Naive B cell (primary cell): ENCODE results near the gene C9orf78. TPM values are rescaled to one million over a fixed set of nuclear protein-coding genes. Genes with fewer than 3 reads are reported as not detected.
A peak's percentile ranks its signal among the peaks of the same experiment; 100 is the strongest.
"Not testable (repeated sequence)": the region's sequence is repeated elsewhere in the genome, so short reads cannot be mapped to it uniquely, and the experiment has no call there.

Source experiments
- ATAC-seq, 2 donors: fragments of 150-1000 bp; cut with Tn5 transposase; 2 replicates each; pipeline ENCODE4 v1.10.0; 2021; ENCODE audit warnings: low read depth in 2 of 2, mild to moderate bottlenecking in 2 of 2, moderate library complexity in 2 of 2
- DNase-seq: peaks from one replicate; pipeline ENCODE4 v3.0.0; 2022
- H3K27ac Mint-ChIP-seq, 6 donors: one replicate each; pipeline ENCODE4 v1.8.0; 2020 to 2022; ENCODE audit warnings: mild to moderate bottlenecking in 6 of 6, mixed read lengths in 6 of 6, moderate library complexity in 5 of 6, inconsistent platforms in 2 of 6
- H3K27me3 Mint-ChIP-seq, 3 donors: one replicate each; pipeline ENCODE4 v1.8.0; 2021 to 2022; ENCODE audit warnings: mixed read lengths in 3 of 3, mild to moderate bottlenecking in 1 of 3
- H3K36me3 Mint-ChIP-seq, 2 donors: one replicate each; pipeline ENCODE4 v1.8.0; 2020 to 2022; ENCODE audit warnings: mixed read lengths in 2 of 2, inconsistent platforms in 1 of 2, mild to moderate bottlenecking in 1 of 2
- H3K4me1 Mint-ChIP-seq, 3 donors: one replicate each; pipeline ENCODE4 v1.8.0; 2020 to 2022; ENCODE audit warnings: mixed read lengths in 3 of 3, inconsistent platforms in 1 of 3, mild to moderate bottlenecking in 1 of 3, moderate library complexity in 1 of 3
- H3K4me3 Mint-ChIP-seq, 8 donors: one replicate each; pipeline ENCODE4 v1.8.0; 2020 to 2022; ENCODE audit warnings: mild to moderate bottlenecking in 8 of 8, mixed read lengths in 8 of 8, moderate library complexity in 8 of 8, inconsistent platforms in 2 of 8
- H3K9me3 Mint-ChIP-seq, 7 donors: one replicate each; pipeline ENCODE4 v1.8.0; 2020 to 2022; ENCODE audit warnings: mixed read lengths in 7 of 7, mild to moderate bottlenecking in 5 of 7, inconsistent platforms in 2 of 7, moderate library complexity in 1 of 7
- polyA plus RNA-seq, 6 donors: library from polyadenylated mRNA; unstranded; fragments of 300-500 nt; fragmentation: Illumina TruSeq; gene quantifications; one replicate each; pipeline ENCODE4 v1.2.3, GENCODE V29; 2021; ENCODE audit warnings: low read depth in 6 of 6

C9orf78 gene
- polyA plus RNA-seq, 6 donors from 2014 or later = 100 to 148 (median 120) TPM

- DNase-seq = no peak
- Mint-ChIP-seq H3K4me3 (peak overlapping the region in 3 of 8 donors; percentile 41 to 77 (median 76)), H3K27me3 (no peaks in the 10 kb centered on the region), H3K9me3 (no peaks in the 10 kb centered on the region), H3K27ac (peak overlapping the region in 5 of 6 donors; percentile 33 to 51 (median 41)), H3K36me3 (peaks cover 5 to 7% of the 10 kb centered on the region in 2 donors), H3K4me1 (peaks cover 14 to 36% (median 15%) of the 10 kb centered on the region in 3 donors)
- ATAC-seq = no peak
These were observed 29.0 kb downstream of the C9orf78 start for GRCh38 chr9:129806061-129806460.

- peak overlapping the region in 5 of 6 donors; percentile 60 to 90 (median 67) for H3K27ac Mint-ChIP-seq
- H3K9me3 Mint-ChIP-seq = no peaks in the 10 kb centered on the region
- H3K27me3 Mint-ChIP-seq = no peaks in the 10 kb centered on the region
- H3K36me3 Mint-ChIP-seq = peaks cover 5 to 7% of the 10 kb centered on the region in 2 donors
- no peak for DNase-seq
- H3K4me1 Mint-ChIP-seq = peaks cover 14 to 33% (median 15%) of the 10 kb centered on the region in 3 donors
- no peak for ATAC-seq
- peak overlapping the region; percentile 90 to 98 (median 95) for H3K4me3 Mint-ChIP-seq
These were observed 31.4 kb downstream of the C9orf78 start for GRCh38 chr9:129803676-129804060.

- Mint-ChIP-seq H3K9me3 (no peaks in the 10 kb centered on the region), H3K4me1 (peaks cover 14 to 33% (median 15%) of the 10 kb centered on the region in 3 donors), H3K27me3 (no peaks in the 10 kb centered on the region), H3K36me3 (peaks cover 5 to 7% of the 10 kb centered on the region in 2 donors), H3K27ac (peak within 1 kb of the TSS; percentile 90 to 98 (median 97)), H3K4me3 (peak within 1 kb of the TSS; percentile 90 to 98 (median 95))
- DNase-seq (peak; percentile 98), ATAC-seq (peak; percentile 95 to 96)
These were observed 32.0 kb downstream of the C9orf78 start, which contains the start of gene TOR1B for GRCh38 chr9:129802833-129803675. Gene TOR1B (plus strand): TSS chr9:129803184. CDS start chr9:129803213, 29 bp downstream.

- Mint-ChIP-seq H3K27me3 (no peaks in the 10 kb centered on the region), H3K9me3 (no peaks in the 10 kb centered on the region), H3K27ac (peak overlapping the region in 3 of 6 donors; percentile 28 to 85 (median 70))
These were observed 33.6 kb downstream of the C9orf78 start for GRCh38 chr9:129801504-129801903.

GRCh38 chr9:129798973-129799372 is 36.1 kb downstream of the C9orf78 start:
- H3K9me3 Mint-ChIP-seq = no peaks in the 10 kb centered on the region
- no peaks in the 10 kb centered on the region for H3K36me3 Mint-ChIP-seq
- no peak for ATAC-seq
- no peak overlapping the region for H3K4me3 Mint-ChIP-seq
- peaks cover 2 to 11% (median 4%) of the 10 kb centered on the region in 3 donors for H3K4me1 Mint-ChIP-seq
- DNase-seq = no peak
- peaks cover 0 to 15% (median 13%) of the 10 kb centered on the region in 3 donors for H3K27me3 Mint-ChIP-seq
- peak overlapping the region in 2 of 6 donors; percentile 47 to 59 for H3K27ac Mint-ChIP-seq

More at GRCh38 chr9:129801504-129801903, 33.6 kb downstream of the C9orf78 start:
- Mint-ChIP-seq H3K4me1 (peaks cover 14 to 26% (median 15%) of the 10 kb centered on the region in 3 donors), H3K4me3 (peak overlapping the region in 6 of 8 donors; percentile 60 to 97 (median 71)), H3K36me3 (peaks cover 0 to 7% of the 10 kb centered on the region in 2 donors)
- ATAC-seq (no peak), DNase-seq (no peak)

- DNase-seq, H3K36me3 Mint-ChIP-seq, H3K4me1 Mint-ChIP-seq, H3K4me3 Mint-ChIP-seq, H3K9me3 Mint-ChIP-seq, ATAC-seq: not testable (repeated sequence)
- peaks cover 0 to 27% (median 13%) of the 10 kb centered on the region in 3 donors for H3K27me3 Mint-ChIP-seq
- peak overlapping the region in 2 of 6 donors; percentile 21 to 43 for H3K27ac Mint-ChIP-seq
These were observed 39.0 kb downstream of the C9orf78 start for GRCh38 chr9:129796029-129796428.

- Mint-ChIP-seq H3K27me3 (peaks cover 7 to 32% (median 13%) of the 10 kb centered on the region in 3 donors), H3K27ac (no peak overlapping the region), H3K4me3 (no peak overlapping the region), H3K4me1 (peaks cover 0 to 8% (median 0%) of the 10 kb centered on the region in 3 donors), H3K9me3 (no peaks in the 10 kb centered on the region), H3K36me3 (no peaks in the 10 kb centered on the region)
- ATAC-seq (no peak), DNase-seq (no peak)
These were observed 40.5 kb downstream of the C9orf78 start for GRCh38 chr9:129794549-129794948.

GRCh38 chr9:129786481-129786880 is 48.6 kb downstream of the C9orf78 start:
- DNase-seq (no peak), ATAC-seq (no peak)
- H3K9me3 Mint-ChIP-seq = no peaks in the 10 kb centered on the region
- no peaks in the 10 kb centered on the region for H3K36me3 Mint-ChIP-seq
- H3K4me1 Mint-ChIP-seq = peaks cover 4 to 13% (median 9%) of the 10 kb centered on the region in 3 donors
- peak overlapping the region in 1 of 8 donors; percentile 70 for H3K4me3 Mint-ChIP-seq
- H3K27me3 Mint-ChIP-seq = peaks cover 18 to 52% (median 38%) of the 10 kb centered on the region in 3 donors
- H3K27ac Mint-ChIP-seq = no peak overlapping the region

- ATAC-seq (no peak), DNase-seq (no peak)
- H3K4me1 Mint-ChIP-seq = peaks cover 4 to 13% (median 9%) of the 10 kb centered on the region in 3 donors
- H3K27ac Mint-ChIP-seq = no peak overlapping the region
- no peaks in the 10 kb centered on the region for H3K9me3 Mint-ChIP-seq
- no peaks in the 10 kb centered on the region for H3K36me3 Mint-ChIP-seq
- no peak overlapping the region for H3K4me3 Mint-ChIP-seq
- H3K27me3 Mint-ChIP-seq = peaks cover 18 to 52% (median 38%) of the 10 kb centered on the region in 3 donors
These were observed 49.2 kb downstream of the C9orf78 start for GRCh38 chr9:129785866-129786265.

GRCh38 chr9:129784970-129785369 is 50.1 kb downstream of the C9orf78 start:
- not testable (repeated sequence) for H3K27ac Mint-ChIP-seq, ATAC-seq, DNase-seq, H3K4me1 Mint-ChIP-seq, H3K36me3 Mint-ChIP-seq, H3K9me3 Mint-ChIP-seq, H3K4me3 Mint-ChIP-seq
- peaks cover 12 to 48% (median 38%) of the 10 kb centered on the region in 3 donors for H3K27me3 Mint-ChIP-seq

GRCh38 chr9:129783516-129784361 is 51.3 kb downstream of the C9orf78 start:
- peaks cover 4 to 9% (median 5%) of the 10 kb centered on the region in 3 donors for H3K4me1 Mint-ChIP-seq
- peaks cover 11 to 54% (median 43%) of the 10 kb centered on the region in 3 donors for H3K27me3 Mint-ChIP-seq
- H3K4me3 Mint-ChIP-seq = no peak overlapping the region
- no peaks in the 10 kb centered on the region for H3K36me3 Mint-ChIP-seq
- ATAC-seq (peak; percentile 86 to 98), DNase-seq (peak; percentile 65)
- no peaks in the 10 kb centered on the region for H3K9me3 Mint-ChIP-seq
- H3K27ac Mint-ChIP-seq = peak overlapping the region in 1 of 6 donors; percentile 28

- no peak for ATAC-seq
- Mint-ChIP-seq H3K9me3 (peaks cover 0 to 1% (median 0%) of the 10 kb centered on the region in 7 donors), H3K27me3 (peaks cover 11 to 54% (median 38%) of the 10 kb centered on the region in 3 donors), H3K4me3 (no peak overlapping the region), H3K27ac (no peak overlapping the region), H3K4me1 (peaks cover 8 to 17% (median 11%) of the 10 kb centered on the region in 3 donors), H3K36me3 (no peaks in the 10 kb centered on the region)
- no peak for DNase-seq
These were observed 53.1 kb downstream of the C9orf78 start for GRCh38 chr9:129781981-129782380.

GRCh38 chr9:129781131-129781530 is 53.9 kb downstream of the C9orf78 start:
- Mint-ChIP-seq H3K9me3 (peaks cover 0 to 1% (median 0%) of the 10 kb centered on the region in 7 donors), H3K4me3 (no peak overlapping the region), H3K27me3 (peaks cover 10 to 54% (median 38%) of the 10 kb centered on the region in 3 donors), H3K36me3 (no peaks in the 10 kb centered on the region), H3K27ac (no peak overlapping the region), H3K4me1 (peaks cover 8 to 19% (median 11%) of the 10 kb centered on the region in 3 donors)
- ATAC-seq = no peak
- DNase-seq = no peak
